ENCODE measurements around the gene AQP12B.

GRCh38 chr2:240626531-240627300 is 56.0 kb downstream of the AQP12B start:
- TF ChIP-seq, protein P1, sequence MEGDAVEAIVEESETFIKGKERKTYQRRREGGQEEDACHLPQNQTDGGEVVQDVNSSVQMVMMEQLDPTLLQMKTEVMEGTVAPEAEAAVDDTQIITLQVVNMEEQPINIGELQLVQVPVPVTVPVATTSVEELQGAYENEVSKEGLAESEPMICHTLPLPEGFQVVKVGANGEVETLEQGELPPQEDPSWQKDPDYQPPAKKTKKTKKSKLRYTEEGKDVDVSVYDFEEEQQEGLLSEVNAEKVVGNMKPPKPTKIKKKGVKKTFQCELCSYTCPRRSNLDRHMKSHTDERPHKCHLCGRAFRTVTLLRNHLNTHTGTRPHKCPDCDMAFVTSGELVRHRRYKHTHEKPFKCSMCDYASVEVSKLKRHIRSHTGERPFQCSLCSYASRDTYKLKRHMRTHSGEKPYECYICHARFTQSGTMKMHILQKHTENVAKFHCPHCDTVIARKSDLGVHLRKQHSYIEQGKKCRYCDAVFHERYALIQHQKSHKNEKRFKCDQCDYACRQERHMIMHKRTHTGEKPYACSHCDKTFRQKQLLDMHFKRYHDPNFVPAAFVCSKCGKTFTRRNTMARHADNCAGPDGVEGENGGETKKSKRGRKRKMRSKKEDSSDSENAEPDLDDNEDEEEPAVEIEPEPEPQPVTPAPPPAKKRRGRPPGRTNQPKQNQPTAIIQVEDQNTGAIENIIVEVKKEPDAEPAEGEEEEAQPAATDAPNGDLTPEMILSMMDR (conservative IDR thresholded peaks at IDR 0.05; ENCODE audit: low read depth, low read length), result no peak
- no peak for TF ChIP-seq EZH2phosphoT487 (IDR thresholded peaks at IDR 0.05; ENCODE audit: borderline replicate concordance, low read length)
